Hepatocyte (in vitro differentiated cells): ENCODE results near the gene RPL36AL. TPM values are rescaled to one million over a fixed set of nuclear protein-coding genes. Genes with fewer than 3 reads are reported as not detected.
"Not testable (repeated sequence)": the region's sequence is repeated elsewhere in the genome, so short reads cannot be mapped to it uniquely, and the experiment has no call there.

Experiments
- DNase-seq: peaks from one replicate; pipeline ENCODE4 v3.0.0-alpha.2; 2016; ENCODE audit warnings: low spot score
- H2AFZ ChIP-seq: fragments of 200-600 bp; sonication (generic); 2 replicates; pipeline ENCODE4 v1.6.0; 2016; ENCODE audit warnings: antibody characterized with exemption, mild to moderate bottlenecking
- H3K27ac ChIP-seq: fragments of 200-600 bp; sonication (generic); 2 replicates; pipeline ENCODE4 v1.5.1; 2016; ENCODE audit warnings: mild to moderate bottlenecking
- H3K27me3 ChIP-seq: fragments of 200-600 bp; sonication (generic); 2 replicates; pipeline ENCODE4 v1.6.1; 2016
- H3K36me3 ChIP-seq: fragments of 200-600 bp; sonication (generic); replicated peaks from 2 replicates; pipeline ENCODE4 v1.5.1; 2016; ENCODE audit warnings: low read depth; ENCODE audit not compliant: insufficient read depth
- H3K4me1 ChIP-seq: fragments of 200-600 bp; sonication (generic); 2 replicates; pipeline ENCODE4 v1.5.1; 2016; ENCODE audit warnings: mild to moderate bottlenecking, moderate library complexity; ENCODE audit not compliant: insufficient read depth
- H3K4me2 ChIP-seq: fragments of 200-600 bp; sonication (generic); 2 replicates; pipeline ENCODE4 v1.6.0; 2016
- H3K4me3 ChIP-seq: fragments of 200-600 bp; sonication (generic); 2 replicates; pipeline ENCODE4 v1.5.1; 2016; ENCODE audit warnings: mild to moderate bottlenecking
- H3K79me2 ChIP-seq: fragments of 200-600 bp; sonication (generic); 2 replicates; pipeline ENCODE4 v1.6.0; 2017; ENCODE audit warnings: mild to moderate bottlenecking
- H3K9me2 ChIP-seq: fragments of 200-600 bp; sonication (generic); replicated peaks from 2 replicates; pipeline ENCODE4 v1.6.0; 2017; ENCODE audit warnings: mild to moderate bottlenecking; ENCODE audit not compliant: insufficient read depth
- H3K9me3 ChIP-seq: fragments of 200-600 bp; sonication (generic); 2 replicates; pipeline ENCODE4 v1.5.1; 2016; ENCODE audit warnings: low read depth, mild to moderate bottlenecking
- H4K20me1 ChIP-seq: fragments of 200-600 bp; sonication (generic); 2 replicates; pipeline ENCODE4 v1.6.0; 2016; ENCODE audit warnings: mild to moderate bottlenecking; ENCODE audit not compliant: insufficient read depth, poor library complexity, severe bottlenecking
- EZH2 ChIP-seq: fragments of 200-600 bp; sonication (generic); IDR thresholded peaks from 2 replicates; pipeline ENCODE4 v1.6.1; 2016; ENCODE audit warnings: antibody characterized with exemption, mild to moderate bottlenecking, borderline replicate concordance
- EZH2phosphoT487 ChIP-seq: fragments of 200-600 bp; sonication (generic); IDR thresholded peaks from one replicate; pipeline ENCODE4 v1.6.1; 2018; ENCODE audit warnings: antibody characterized with exemption, mild to moderate bottlenecking, low read depth, moderate library complexity; ENCODE audit not compliant: unreplicated experiment, severe bottlenecking
- WGBS: methylation state at CpG from one replicate; pipeline ENCODE4 v1.1.6; 2016; ENCODE audit warnings: low lambda C conversion rate; ENCODE audit errors: missing lambda C conversion rate; 5-methylcytosine and 5-hydroxymethylcytosine counted together
- polyA plus RNA-seq: library from polyadenylated mRNA; unstranded; fragments of >200 nt; fragmentation: Nextera tagmentation; extraction: Ambion mirVana; gene quantifications from 2 replicates; pipeline ENCODE4 v1.2.1, GENCODE V29; 2016
- total RNA-seq: library from RNA; depleted of rRNA; stranded (reverse); fragments of >200 nt; gene quantifications from 2 replicates; pipeline ENCODE4 v1.2.3, GENCODE V29; 2014
- TF ChIP-seq, protein P1 (sequence below): fragments of 200-600 bp; sonication (generic); IDR thresholded peaks from 2 replicates; pipeline ENCODE4 v1.5.1; 2016; ENCODE audit warnings: antibody characterized with exemption, mild to moderate bottlenecking; ENCODE audit not compliant: poor library complexity

The RPL36AL gene
- total and polyA plus RNA-seq, 2 experiments from 2014 or later: 208 to 277 TPM

GRCh38 chr14:49593016-49593415 lies 27.4 kb downstream of the RPL36AL start:
- H3K79me2 ChIP-seq: peaks cover 9% of the 10 kb centered on the region
- no peak overlapping the region for H3K27ac ChIP-seq
- no peak overlapping the region for H3K4me2 ChIP-seq
- H4K20me1 ChIP-seq: no peaks in the 10 kb centered on the region
- no peaks in the 10 kb centered on the region for H3K9me2 ChIP-seq
- WGBS: 68% methylated on average over 3 of the region's 3 CpGs
- TF ChIP-seq, protein P1, sequence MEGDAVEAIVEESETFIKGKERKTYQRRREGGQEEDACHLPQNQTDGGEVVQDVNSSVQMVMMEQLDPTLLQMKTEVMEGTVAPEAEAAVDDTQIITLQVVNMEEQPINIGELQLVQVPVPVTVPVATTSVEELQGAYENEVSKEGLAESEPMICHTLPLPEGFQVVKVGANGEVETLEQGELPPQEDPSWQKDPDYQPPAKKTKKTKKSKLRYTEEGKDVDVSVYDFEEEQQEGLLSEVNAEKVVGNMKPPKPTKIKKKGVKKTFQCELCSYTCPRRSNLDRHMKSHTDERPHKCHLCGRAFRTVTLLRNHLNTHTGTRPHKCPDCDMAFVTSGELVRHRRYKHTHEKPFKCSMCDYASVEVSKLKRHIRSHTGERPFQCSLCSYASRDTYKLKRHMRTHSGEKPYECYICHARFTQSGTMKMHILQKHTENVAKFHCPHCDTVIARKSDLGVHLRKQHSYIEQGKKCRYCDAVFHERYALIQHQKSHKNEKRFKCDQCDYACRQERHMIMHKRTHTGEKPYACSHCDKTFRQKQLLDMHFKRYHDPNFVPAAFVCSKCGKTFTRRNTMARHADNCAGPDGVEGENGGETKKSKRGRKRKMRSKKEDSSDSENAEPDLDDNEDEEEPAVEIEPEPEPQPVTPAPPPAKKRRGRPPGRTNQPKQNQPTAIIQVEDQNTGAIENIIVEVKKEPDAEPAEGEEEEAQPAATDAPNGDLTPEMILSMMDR: no peak
- TF ChIP-seq EZH2: no peak
- no peak for TF ChIP-seq EZH2phosphoT487
- no peak overlapping the region for H2AFZ ChIP-seq
- H3K27me3 ChIP-seq: no peaks in the 10 kb centered on the region
- no peaks in the 10 kb centered on the region for H3K9me3 ChIP-seq
- H3K36me3 ChIP-seq: no peaks in the 10 kb centered on the region
- peaks cover 17% of the 10 kb centered on the region for H3K4me1 ChIP-seq
- DNase-seq: no peak
- H3K4me3 ChIP-seq: no peak overlapping the region

GRCh38 chr14:49589387-49589786 lies 31.0 kb downstream of the RPL36AL start:
- Histone ChIP-seq H3K9me2 (no peaks in the 10 kb centered on the region), H3K4me2 (no peak overlapping the region), H3K9me3 (no peaks in the 10 kb centered on the region), H4K20me1 (peaks cover 12% of the 10 kb centered on the region), H3K27ac (no peak overlapping the region), H3K79me2 (peaks cover 17% of the 10 kb centered on the region), H2AFZ (no peak overlapping the region), H3K27me3 (no peaks in the 10 kb centered on the region), H3K36me3 (peaks cover 4% of the 10 kb centered on the region), H3K4me1 (peaks cover 6% of the 10 kb centered on the region), H3K4me3 (no peak overlapping the region)
- 92% methylated on average over 3 of the region's 3 CpGs for WGBS
- no peak for DNase-seq
- no peak for TF ChIP-seq EZH2phosphoT487

GRCh38 chr14:49586673-49587460 lies 33.6 kb downstream of the RPL36AL start:
- under 1% methylated on average over 14 of the region's 21 CpGs for whole genome bisulfite sequencing
- Histone ChIP-seq H2AFZ (peak overlapping the region; percentile 27), H3K27me3 (no peaks in the 10 kb centered on the region), H3K9me3 (no peaks in the 10 kb centered on the region), H4K20me1 (peaks cover 34% of the 10 kb centered on the region), H3K9me2 (no peaks in the 10 kb centered on the region), H3K27ac (peak overlapping the region; percentile 61), H3K79me2 (peaks cover 42% of the 10 kb centered on the region), H3K4me2 (peak overlapping the region; percentile 47), H3K4me1 (peaks cover 8% of the 10 kb centered on the region), H3K4me3 (no peak overlapping the region), H3K36me3 (peaks cover 8% of the 10 kb centered on the region)
- TF ChIP-seq, protein P1: peak; percentile 91
- no peak for TF ChIP-seq EZH2
- DNase-seq: peak; percentile 66

- Histone ChIP-seq H3K9me3 (no peaks in the 10 kb centered on the region), H3K4me1 (peaks cover 8% of the 10 kb centered on the region), H3K79me2 (peaks cover 51% of the 10 kb centered on the region), H3K27ac (peak within 1 kb of the TSS; percentile 92), H2AFZ (peak within 1 kb of the TSS; percentile 44), H4K20me1 (peaks cover 35% of the 10 kb centered on the region), H3K36me3 (peaks cover 8% of the 10 kb centered on the region), H3K27me3 (no peaks in the 10 kb centered on the region), H3K4me3 (peak within 1 kb of the TSS; percentile 57), H3K4me2 (peak within 1 kb of the TSS; percentile 82), H3K9me2 (no peaks in the 10 kb centered on the region)
- 1% methylated on average over 55 of the region's 55 CpGs for WGBS
- TF ChIP-seq EZH2: no peak
- TF ChIP-seq EZH2phosphoT487: no peak
- TF ChIP-seq, protein P1: no peak
- DNase-seq: peak; percentile 98
Observed at GRCh38 chr14:49585803-49586672, 34.4 kb downstream of the RPL36AL start, which contains the start of gene RPS29. Gene RPS29 (minus strand): TSS chr14:49586380. CDS start chr14:49586346, 34 bp downstream.

GRCh38 chr14:49584981-49585640 lies 35.3 kb downstream of the RPL36AL start:
- not testable (repeated sequence) for DNase-seq, H3K36me3 ChIP-seq, H3K27me3 ChIP-seq, H3K9me3 ChIP-seq, H3K9me2 ChIP-seq, H3K4me1 ChIP-seq
- Histone ChIP-seq H4K20me1 (peaks cover 44% of the 10 kb centered on the region), H3K4me3 (peak overlapping the region; percentile 57), H2AFZ (peak overlapping the region; percentile 44), H3K79me2 (peaks cover 60% of the 10 kb centered on the region), H3K27ac (peak overlapping the region; percentile 92), H3K4me2 (peak overlapping the region; percentile 82)
- WGBS: 5% methylated on average over 32 of the region's 32 CpGs
